GM19467 (cell line): ENCODE data around the gene LIPC.
A peak's percentile ranks its signal among the peaks of the same experiment; 100 is the strongest.

Source experiments
- ATAC-seq: cut with Tn5 transposase; IDR thresholded peaks from one replicate; pipeline ENCODE4 v1.9.1; 2021; ENCODE audit warnings: mild to moderate bottlenecking, moderate library complexity; ENCODE audit not compliant: unreplicated experiment

Gene LIPC

GRCh38 chr15:58453931-58454793 lies 22.4 kb downstream of the LIPC start:
- no peak for ATAC-seq

DNA sequence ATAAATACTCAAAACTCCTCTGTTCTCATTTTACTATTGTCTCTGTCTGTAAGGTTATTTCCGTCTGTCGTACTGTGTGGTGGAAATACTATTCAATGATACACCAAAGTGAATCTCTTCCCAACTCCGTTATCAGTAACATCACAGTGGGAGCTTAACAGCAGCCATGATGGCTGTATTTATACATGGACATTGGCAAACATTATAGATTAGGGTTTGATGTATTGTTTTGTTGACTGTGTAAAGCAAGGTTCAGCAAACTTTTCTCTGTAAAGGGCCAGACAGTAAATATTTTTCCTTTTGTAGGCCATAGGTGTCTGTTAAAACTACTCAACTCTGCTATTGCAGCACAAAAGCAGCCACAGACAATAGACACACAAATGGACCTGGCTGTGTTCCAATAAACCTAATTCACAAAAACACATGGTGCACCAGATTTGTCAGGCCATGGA lies 23.2 kb downstream of the LIPC start:
- no peak for ATAC-seq

DNA sequence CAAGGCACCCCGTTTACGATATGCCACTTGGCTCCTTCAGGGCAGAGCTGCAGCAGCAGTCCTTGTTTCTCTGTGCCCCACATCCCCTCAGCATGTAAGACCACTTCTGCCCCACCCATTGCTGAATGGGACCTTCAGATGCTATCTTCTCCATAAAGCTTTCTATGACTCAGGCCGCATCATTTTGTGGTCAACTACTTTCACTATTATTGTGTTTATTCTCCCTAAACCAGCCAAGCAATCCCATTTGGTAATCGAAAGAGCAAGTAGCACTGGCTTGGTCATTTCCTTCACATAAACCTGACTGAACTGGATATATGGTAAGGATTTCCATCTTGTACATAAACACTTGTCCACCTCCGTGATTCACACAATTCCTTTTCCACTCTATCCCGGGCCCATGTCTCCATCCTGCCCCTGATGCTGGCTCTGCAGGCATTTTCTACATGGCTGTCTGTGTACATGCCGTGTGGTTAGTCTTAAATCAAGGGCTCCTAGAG lies 25.7 kb downstream of the LIPC start:
- ATAC-seq: peak; percentile 66

DNA sequence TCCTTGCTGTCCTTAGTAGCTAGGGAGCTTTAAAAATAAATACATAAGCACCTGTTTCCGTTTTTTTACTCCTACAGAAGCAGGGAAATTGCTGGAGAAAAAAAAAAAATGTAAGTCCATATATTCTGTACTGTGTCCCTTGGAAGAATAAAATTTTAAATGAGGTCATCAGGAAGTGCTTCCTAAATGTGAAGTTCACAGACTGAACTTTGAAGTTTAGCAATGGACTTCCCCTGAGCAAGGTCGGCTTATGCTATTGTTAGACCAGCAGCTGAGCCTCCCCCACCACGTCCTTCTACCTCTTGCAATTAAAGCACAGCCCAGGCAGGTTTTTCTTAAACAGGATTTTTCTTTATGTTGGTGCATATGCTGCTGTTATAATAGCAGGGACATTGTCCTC lies 26.3 kb downstream of the LIPC start:
- no peak for ATAC-seq

GRCh38 chr15:58459045-58459444 lies 27.3 kb downstream of the LIPC start:
- ATAC-seq: no peak

- no peak for ATAC-seq
Observed at GRCh38 chr15:58459560-58459959, 27.8 kb downstream of the LIPC start.

DNA sequence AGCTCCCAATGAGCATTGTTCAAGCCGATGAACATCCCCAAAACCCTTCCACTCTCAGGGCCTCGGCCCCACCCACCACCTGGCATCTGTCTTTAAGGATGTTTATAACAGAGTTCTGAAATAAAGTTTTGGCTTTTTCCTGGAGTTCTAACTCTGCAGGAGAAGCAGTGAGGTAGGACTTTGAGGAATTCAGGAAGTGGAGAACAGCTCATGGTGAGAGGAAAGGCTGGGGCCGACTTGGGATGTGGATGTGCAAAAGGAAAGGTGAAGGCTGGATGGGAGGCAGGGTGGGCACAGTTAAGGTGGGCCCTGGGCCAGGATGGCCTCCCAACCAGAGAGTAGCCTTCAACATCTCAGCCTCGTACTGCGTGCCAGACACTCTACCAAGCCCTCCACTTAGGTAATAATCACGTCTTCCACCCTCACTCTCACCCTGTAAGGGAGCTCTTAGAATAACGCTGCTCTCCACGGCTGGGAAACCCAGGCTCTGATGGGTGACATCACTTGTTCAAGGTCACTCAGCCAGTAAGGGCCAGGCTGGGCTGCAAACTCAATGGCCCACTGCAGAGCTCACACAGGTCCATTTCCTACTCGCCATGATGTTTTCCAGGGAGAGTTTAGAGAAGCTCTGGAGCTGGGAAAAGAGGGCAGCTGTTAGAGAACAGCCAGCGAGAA lies 28.5 kb downstream of the LIPC start:
- ATAC-seq: no peak

DNA sequence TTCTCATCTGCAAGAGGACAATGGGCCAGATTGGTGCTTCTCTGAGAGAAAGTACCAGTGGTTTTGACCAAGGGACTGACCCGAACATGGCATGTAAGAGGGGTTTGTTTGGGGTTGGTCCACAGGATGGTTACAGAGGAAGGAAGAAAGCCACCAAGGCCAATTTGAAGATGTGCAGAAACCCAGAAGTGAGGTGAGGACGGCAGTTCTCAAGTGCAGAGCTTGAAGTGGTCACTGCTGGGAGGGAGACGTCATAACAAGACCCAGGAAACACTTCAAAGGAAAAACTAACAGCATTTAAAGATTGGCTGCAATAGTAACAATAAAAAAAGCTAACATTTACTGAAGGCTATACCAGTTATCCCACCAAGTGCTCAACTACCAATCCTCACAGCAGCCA lies 29.1 kb downstream of the LIPC start:
- no peak for ATAC-seq

- ATAC-seq: no peak
Observed at GRCh38 chr15:58462547-58462946, 30.8 kb downstream of the LIPC start.

- ATAC-seq: no peak
Observed at GRCh38 chr15:58462973-58463663, 31.3 kb downstream of the LIPC start.

DNA sequence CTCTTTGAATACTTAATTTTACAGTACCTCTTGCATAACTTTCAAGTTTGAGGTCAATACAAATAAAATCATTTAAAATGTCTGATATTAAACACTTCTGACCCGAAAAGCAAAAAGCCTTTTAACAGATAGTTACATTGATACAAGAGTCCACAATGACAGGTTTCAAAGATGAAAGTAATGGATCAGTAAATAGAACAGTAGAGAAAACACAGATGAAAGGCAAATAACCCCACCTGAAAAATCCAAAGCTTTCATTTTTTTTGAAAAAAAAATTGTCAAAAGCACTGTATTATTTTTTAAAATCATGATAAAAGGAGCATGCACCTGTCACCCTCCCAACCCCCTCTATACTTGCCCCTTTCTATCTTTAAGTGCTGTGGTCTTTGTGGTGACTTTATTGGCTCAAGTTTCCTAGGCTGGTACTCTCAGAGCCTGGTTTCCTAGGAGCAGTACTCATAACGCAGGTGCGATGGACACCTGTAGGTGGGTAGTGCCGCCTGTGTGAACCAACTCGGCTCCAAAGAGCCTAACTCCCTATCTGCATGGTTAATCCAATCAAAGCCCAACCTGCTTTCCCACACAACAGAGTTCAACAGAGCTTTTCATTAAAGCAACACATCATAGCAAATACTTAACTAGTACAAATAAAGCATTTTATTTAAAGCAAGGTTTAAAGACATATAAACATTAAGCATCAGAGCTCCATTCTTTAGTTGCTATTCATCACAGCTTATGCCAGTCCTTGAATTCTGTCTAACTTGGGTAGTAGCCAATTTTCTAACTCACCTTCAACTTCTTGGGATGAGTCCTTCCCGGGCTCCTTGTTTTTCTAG lies 32.2 kb downstream of the LIPC start:
- ATAC-seq: no peak

DNA sequence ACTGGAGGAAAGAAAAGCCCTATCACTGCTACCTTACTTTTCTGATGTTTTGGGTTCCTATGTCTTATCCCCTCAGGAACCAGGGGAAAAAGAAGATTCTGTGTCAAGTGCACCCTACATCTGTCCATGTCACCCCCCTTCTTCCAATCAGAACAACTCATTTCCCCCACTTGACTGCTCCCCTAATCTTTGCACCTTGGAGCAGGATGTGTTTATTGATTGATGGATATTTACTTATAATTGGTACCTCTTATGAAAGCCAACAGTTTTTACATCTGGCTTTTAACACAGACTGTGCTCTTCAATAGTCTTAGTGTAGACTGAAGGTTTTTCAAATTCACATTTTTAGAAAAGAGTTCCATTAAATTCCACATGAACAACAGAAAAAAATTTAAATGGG lies 33.3 kb downstream of the LIPC start:
- ATAC-seq: no peak

GRCh38 chr15:58465866-58466517 lies 34.2 kb downstream of the LIPC start:
- no peak for ATAC-seq

DNA sequence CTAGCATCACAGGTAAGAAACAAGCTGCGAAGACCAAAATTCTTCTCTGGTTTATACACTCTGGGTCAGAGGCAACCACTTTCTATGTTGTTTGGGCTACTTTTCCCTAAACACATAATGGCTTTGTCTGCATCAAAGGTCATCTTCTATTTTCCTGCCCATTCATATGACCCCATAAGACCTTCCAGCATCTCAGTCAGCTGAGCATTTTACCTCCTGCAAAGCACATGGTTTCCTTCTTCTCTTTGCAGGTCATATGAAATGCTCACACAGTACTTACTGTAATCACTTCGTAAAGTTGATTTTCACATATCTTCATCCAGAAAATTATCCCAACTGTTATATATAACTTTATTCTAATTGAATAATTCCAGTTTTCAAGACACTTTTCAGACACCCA lies 34.8 kb downstream of the LIPC start:
- no peak for ATAC-seq

- ATAC-seq: no peak
Observed at GRCh38 chr15:58467121-58467721, 35.4 kb downstream of the LIPC start.

DNA sequence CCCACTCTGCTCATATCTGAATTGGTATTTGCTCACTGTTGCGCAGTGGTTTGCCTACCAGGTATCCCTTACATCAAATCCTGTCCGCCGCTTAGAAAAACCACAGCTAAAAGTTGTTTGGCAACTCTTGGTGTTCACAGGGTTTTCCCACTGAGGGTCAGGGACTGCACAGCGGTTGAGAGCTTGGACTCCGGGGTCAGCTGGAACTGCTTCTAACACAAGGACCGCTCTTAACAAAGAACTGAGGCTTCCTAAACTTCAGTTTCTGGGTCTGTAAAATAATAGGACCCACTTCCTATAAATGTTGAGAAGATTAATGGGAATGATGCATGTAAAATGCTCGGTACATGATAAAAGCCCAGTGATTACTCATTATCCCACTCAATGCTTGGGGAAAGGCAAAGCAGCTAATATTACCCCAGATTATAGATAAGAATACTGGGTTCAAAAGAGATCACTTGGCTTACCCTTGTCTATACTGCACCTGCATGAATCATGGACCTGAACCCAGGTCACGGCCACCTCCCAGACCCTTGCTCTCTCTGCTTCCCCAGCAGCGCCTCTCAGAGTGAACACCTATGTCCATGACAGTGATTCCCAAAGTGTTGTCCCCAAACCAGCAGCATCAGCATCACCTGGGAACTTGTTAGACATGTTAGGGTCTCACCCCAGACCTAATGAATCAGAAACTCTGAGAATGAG lies 36.1 kb downstream of the LIPC start:
- ATAC-seq: no peak

DNA sequence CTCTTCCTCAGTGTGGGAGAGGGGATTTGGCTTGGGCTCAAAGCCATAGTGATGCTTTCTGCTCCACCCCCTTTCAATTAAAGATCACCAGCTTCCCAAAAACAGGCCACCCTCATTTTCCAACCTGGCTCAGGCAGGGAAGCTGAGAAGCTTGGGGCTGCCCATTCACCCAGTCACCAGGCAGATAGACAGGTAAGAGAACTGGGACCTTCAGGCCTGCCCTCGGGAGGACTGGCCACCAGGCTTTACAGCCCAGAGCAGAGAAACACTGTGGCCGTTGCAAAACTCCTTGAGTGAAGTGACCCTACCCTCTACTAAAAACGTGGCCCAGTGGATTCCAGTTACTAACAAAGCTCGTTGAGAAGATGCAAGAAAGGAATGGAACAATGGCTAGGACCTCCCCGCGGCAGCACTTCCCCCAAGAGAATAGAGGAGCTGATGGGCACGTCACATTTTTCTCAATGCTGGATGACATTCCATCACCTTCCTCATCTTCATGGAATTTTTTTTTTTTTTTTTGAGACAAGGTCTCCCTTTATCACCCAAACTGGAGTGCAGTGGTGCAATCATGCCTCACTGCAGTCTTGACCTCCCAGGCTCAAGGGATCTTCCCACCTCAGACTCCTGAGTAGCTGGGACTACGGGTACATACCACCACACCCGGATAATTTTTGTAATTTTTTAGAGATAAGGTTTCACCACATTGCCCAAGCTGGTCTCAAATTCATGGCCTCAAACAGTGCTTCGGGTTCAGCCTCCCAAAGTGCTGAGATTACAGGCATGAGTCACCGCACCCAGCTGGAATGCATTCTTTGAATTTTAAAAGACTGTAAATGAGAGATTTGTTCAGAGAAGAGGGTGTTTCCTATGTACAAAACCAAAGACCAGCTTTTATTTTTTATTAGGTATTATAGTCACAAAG lies 37.9 kb downstream of the LIPC start:
- ATAC-seq: no peak

DNA sequence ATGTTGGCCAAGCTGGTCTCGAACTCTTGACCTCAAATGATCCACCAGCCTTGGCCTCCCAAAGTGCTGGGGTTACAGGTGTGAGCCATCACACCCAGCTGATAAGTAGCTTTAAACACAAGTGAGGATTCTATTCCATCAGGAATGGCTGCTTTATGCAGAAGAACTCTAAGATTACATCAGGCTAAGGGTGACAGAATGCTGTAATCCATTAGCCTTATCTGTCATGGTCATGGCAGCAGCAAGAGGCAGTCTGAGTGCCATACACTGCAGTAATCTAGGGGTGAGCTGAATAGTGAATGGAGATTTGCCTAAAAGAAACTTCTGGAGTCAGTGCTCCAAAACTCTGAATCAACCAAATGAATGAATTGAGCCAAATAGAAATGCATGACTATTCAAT lies 39.6 kb downstream of the LIPC start:
- no peak for ATAC-seq
